Mesenchymal stem cell (in vitro differentiated cells and primary cell): Measurements from ENCODE around the gene ABCG2.
"Not testable (repeated sequence)": the region's sequence is repeated elsewhere in the genome, so short reads cannot be mapped to it uniquely, and the experiment has no call there.

ENCODE experiments used
- DNase-seq: peaks from one replicate; pipeline ENCODE4 v3.0.0-alpha.2; 2013
- H2AFZ ChIP-seq: one replicate; pipeline ENCODE4 v1.6.1; 2013; ENCODE audit warnings: low read depth, mild to moderate bottlenecking, control low read depth, inconsistent platforms, low read length, moderate library complexity
- H2AK5ac ChIP-seq: 2 replicates; pipeline ENCODE4 v1.6.1; 2013; ENCODE audit warnings: low read length, moderate library complexity, mild to moderate bottlenecking, inconsistent platforms; ENCODE audit not compliant: severe bottlenecking
- H2BK120ac ChIP-seq: one replicate; pipeline ENCODE4 v1.6.1; 2013; ENCODE audit warnings: low read depth, mild to moderate bottlenecking, inconsistent platforms, low read length, moderate library complexity
- H2BK12ac ChIP-seq, 2 experiments: one replicate each; pipeline ENCODE4 v1.6.1; 2013; ENCODE audit warnings: inconsistent platforms in 2 of 2, low read length in 2 of 2, mild to moderate bottlenecking in 2 of 2, moderate library complexity in 2 of 2, control low read depth in 1 of 2
- H2BK15ac ChIP-seq: one replicate; pipeline ENCODE4 v1.6.1; 2013; ENCODE audit warnings: mild to moderate bottlenecking, low read depth, inconsistent platforms; ENCODE audit not compliant: poor library complexity, severe bottlenecking
- H2BK5ac ChIP-seq: 2 replicates; pipeline ENCODE4 v1.6.1; 2013; ENCODE audit warnings: low read depth, mild to moderate bottlenecking, low read length, control low read depth, inconsistent platforms; ENCODE audit not compliant: poor library complexity, severe bottlenecking
- H3K14ac ChIP-seq, 2 experiments: one replicate each; pipeline ENCODE4 v1.6.1; 2013; ENCODE audit warnings: inconsistent platforms in 2 of 2, low read length in 2 of 2, control low read depth in 1 of 2, mild to moderate bottlenecking in 1 of 2, moderate library complexity in 1 of 2
- H3K18ac ChIP-seq, 2 experiments: one replicate each; pipeline ENCODE4 v1.6.1; 2013; ENCODE audit warnings: inconsistent platforms in 2 of 2, low read length in 2 of 2, control low read depth in 1 of 2, low read depth in 1 of 2, mild to moderate bottlenecking in 1 of 2
- H3K23ac ChIP-seq, 2 experiments: one replicate each; pipeline ENCODE4 v1.6.1; 2013; ENCODE audit warnings: inconsistent platforms in 2 of 2, low read length in 2 of 2, mild to moderate bottlenecking in 2 of 2, moderate library complexity in 2 of 2, control low read depth in 1 of 2
- H3K27ac ChIP-seq: 2 replicates; pipeline ENCODE4 v1.5.1; 2013; ENCODE audit warnings: mild to moderate bottlenecking, moderate library complexity, low read length, control low read depth, inconsistent platforms; ENCODE audit not compliant: poor library complexity, severe bottlenecking
- H3K27me3 ChIP-seq, 2 experiments: 2 replicates each; pipeline versions ENCODE4 v1.6.1 to v1.7.0; 2013; ENCODE audit warnings: low read length in 2 of 2, mild to moderate bottlenecking in 2 of 2, moderate library complexity in 2 of 2, control low read depth in 1 of 2, inconsistent platforms in 1 of 2; ENCODE audit not compliant: control insufficient read depth in 1 of 2, insufficient read depth in 1 of 2
- H3K36me3 ChIP-seq, 2 experiments: 2 replicates each; pipeline versions ENCODE4 v1.6.1 to v1.7.0; 2013; ENCODE audit warnings: low read length in 2 of 2, control low read depth in 1 of 2, inconsistent platforms in 1 of 2, low read depth in 1 of 2, mild to moderate bottlenecking in 1 of 2; ENCODE audit not compliant: insufficient read depth in 2 of 2, control insufficient read depth in 1 of 2
- H3K4ac ChIP-seq, 2 experiments: one replicate each; pipeline ENCODE4 v1.6.1; 2013; ENCODE audit warnings: inconsistent platforms in 2 of 2, low read length in 2 of 2, mild to moderate bottlenecking in 2 of 2, moderate library complexity in 2 of 2, control low read depth in 1 of 2, low read depth in 1 of 2
- H3K4me1 ChIP-seq: 2 replicates; pipeline ENCODE4 v1.6.1; 2013; ENCODE audit warnings: low read depth, low read length, control low read depth; ENCODE audit not compliant: control insufficient read depth, insufficient read depth
- H3K4me2 ChIP-seq: 2 replicates; pipeline ENCODE4 v1.6.1; 2013; ENCODE audit warnings: low read length, mild to moderate bottlenecking, inconsistent platforms; ENCODE audit not compliant: poor library complexity, severe bottlenecking
- H3K4me3 ChIP-seq, 2 experiments: 2 replicates each; pipeline versions ENCODE4 v1.5.1 to v1.7.0; 2013; ENCODE audit warnings: low read length in 2 of 2, mild to moderate bottlenecking in 2 of 2, control low read depth in 1 of 2, low read depth in 1 of 2; ENCODE audit not compliant: insufficient read depth in 1 of 2
- H3K79me1 ChIP-seq: replicated peaks from 2 replicates; pipeline ENCODE4 v1.6.1; 2013; ENCODE audit warnings: mild to moderate bottlenecking, control low read depth, low read length, inconsistent platforms; ENCODE audit not compliant: poor library complexity, severe bottlenecking
- H3K9ac ChIP-seq: 2 replicates; pipeline ENCODE4 v1.7.0; 2013; ENCODE audit warnings: mild to moderate bottlenecking, low read length, moderate library complexity
- H3K9me3 ChIP-seq: 2 replicates; pipeline ENCODE4 v1.7.0; 2013; ENCODE audit warnings: mild to moderate bottlenecking, low read length; ENCODE audit not compliant: control insufficient read depth
- H4K8ac ChIP-seq: one replicate; pipeline ENCODE4 v1.6.1; 2013; ENCODE audit warnings: inconsistent platforms, mild to moderate bottlenecking, low read length, moderate library complexity
- H4K91ac ChIP-seq: one replicate; pipeline ENCODE4 v1.6.1; 2013; ENCODE audit warnings: mild to moderate bottlenecking, low read length, inconsistent platforms
- WGBS: methylation state at CpG from one replicate; pipeline ENCODE4 v1.1.7; 2013; ENCODE audit warnings: mixed read lengths; 5-methylcytosine and 5-hydroxymethylcytosine counted together

ABCG2 gene

DNA sequence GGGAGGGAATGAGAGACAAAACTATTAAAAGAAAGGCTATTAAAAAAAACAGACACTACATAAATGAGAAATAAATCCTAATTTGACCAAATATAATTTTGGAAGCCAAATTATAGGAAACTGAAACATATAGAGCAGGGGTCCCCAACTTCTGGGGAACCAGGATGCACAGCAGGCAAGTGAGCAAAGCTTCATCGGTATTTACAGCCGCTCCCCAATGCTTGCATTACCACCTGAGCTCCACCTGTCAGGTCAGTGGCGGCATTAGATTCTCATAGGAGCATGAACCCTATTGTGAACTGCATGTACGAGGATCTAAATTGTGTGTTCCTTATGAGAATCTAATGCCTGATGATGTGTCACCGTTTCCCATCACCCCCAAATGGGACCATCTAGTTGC, 28.4 kb downstream of the ABCG2 start:
- no peak overlapping the region for H2BK5ac ChIP-seq
- H3K79me1 ChIP-seq, result no peaks in the 10 kb centered on the region
- DNase-seq, result no peak
- H3K36me3 ChIP-seq, result no peaks in the 10 kb centered on the region
- no peak overlapping the region for H3K4me3 ChIP-seq
- H4K91ac ChIP-seq, result no peak overlapping the region
- no peaks in the 10 kb centered on the region for H3K4me1 ChIP-seq
- H3K27ac ChIP-seq, result no peak overlapping the region
- no peak overlapping the region for H3K4me2 ChIP-seq
- H2BK12ac ChIP-seq, result no peak overlapping the region
- H3K23ac ChIP-seq, result no peak overlapping the region
- H3K18ac ChIP-seq, result no peak overlapping the region
- 94% methylated on average over 4 of the region's 5 CpGs for WGBS
- no peak overlapping the region for H3K4ac ChIP-seq
- no peak overlapping the region for H2AK5ac ChIP-seq
- no peak overlapping the region for H3K9ac ChIP-seq
- H3K14ac ChIP-seq, result no peak overlapping the region
- no peak overlapping the region for H2BK15ac ChIP-seq
- no peaks in the 10 kb centered on the region for H3K9me3 ChIP-seq
- H4K8ac ChIP-seq, result no peak overlapping the region
- no peak overlapping the region for H2AFZ ChIP-seq
- H3K27me3 ChIP-seq, result no peaks in the 10 kb centered on the region
- H2BK120ac ChIP-seq, result no peak overlapping the region

DNA sequence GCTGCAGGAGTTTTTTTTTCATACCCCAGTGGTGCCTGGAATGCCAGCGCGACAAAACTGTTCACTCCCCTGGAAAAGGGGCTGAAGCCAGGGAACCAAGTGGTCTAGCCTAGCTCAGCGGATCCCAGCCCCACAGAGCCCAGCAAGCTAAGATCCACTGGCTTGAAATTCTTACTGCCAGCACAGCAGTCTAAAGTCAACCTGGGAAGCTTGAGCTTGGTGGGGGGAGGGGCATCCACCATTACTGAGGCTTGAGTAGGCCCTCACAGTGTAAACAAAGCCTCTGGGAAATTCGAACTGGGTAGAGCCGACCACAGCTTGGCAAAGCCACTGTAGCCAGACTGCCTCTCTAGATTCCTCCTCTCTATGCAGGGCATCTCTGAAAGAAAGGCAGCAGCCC, 36.2 kb downstream of the ABCG2 start:
- peak overlapping the region in 1 of 2 experiments; percentile 52 for H3K18ac ChIP-seq
- H2BK120ac ChIP-seq, H2BK12ac ChIP-seq, H2BK15ac ChIP-seq, H2AFZ ChIP-seq, H3K79me1 ChIP-seq, H4K91ac ChIP-seq, H3K4me1 ChIP-seq, H3K36me3 ChIP-seq, H3K4me2 ChIP-seq, H3K9ac ChIP-seq, H3K4ac ChIP-seq, H3K27ac ChIP-seq, H2AK5ac ChIP-seq, H4K8ac ChIP-seq, H3K4me3 ChIP-seq, H2BK5ac ChIP-seq, H3K23ac ChIP-seq, H3K14ac ChIP-seq, H3K27me3 ChIP-seq: not testable (repeated sequence)
- DNase-seq, result peak; percentile 25
- WGBS, result 73% methylated on average over 5 of the region's 5 CpGs
- H3K9me3 ChIP-seq, result peaks cover 22% of the 10 kb centered on the region

GRCh38 chr4:88119943-88120342, 38.5 kb downstream of the ABCG2 start:
- H3K18ac ChIP-seq, result no peak overlapping the region
- no peaks in the 10 kb centered on the region for H3K36me3 ChIP-seq
- no peak overlapping the region for H3K9ac ChIP-seq
- no peak overlapping the region for H3K4ac ChIP-seq
- H4K91ac ChIP-seq, result no peak overlapping the region
- no peak overlapping the region for H2AFZ ChIP-seq
- no peak overlapping the region for H3K4me2 ChIP-seq
- no peak for DNase-seq
- H3K14ac ChIP-seq, result no peak overlapping the region
- H4K8ac ChIP-seq, result no peak overlapping the region
- no peak overlapping the region for H2BK120ac ChIP-seq
- H2AK5ac ChIP-seq, result no peak overlapping the region
- no peak overlapping the region for H3K23ac ChIP-seq
- no peak overlapping the region for H3K27ac ChIP-seq
- no peak overlapping the region for H2BK12ac ChIP-seq
- H3K4me3 ChIP-seq, result no peak overlapping the region
- H3K27me3 ChIP-seq, result no peaks in the 10 kb centered on the region
- peaks cover 22% of the 10 kb centered on the region for H3K9me3 ChIP-seq
- no peaks in the 10 kb centered on the region for H3K4me1 ChIP-seq
- no peak overlapping the region for H2BK5ac ChIP-seq
- H3K79me1 ChIP-seq, result no peaks in the 10 kb centered on the region
- H2BK15ac ChIP-seq, result no peak overlapping the region
- 79% methylated on average over 2 of the region's 2 CpGs for WGBS

GRCh38 chr4:88115587-88115986, 42.9 kb downstream of the ABCG2 start:
- H3K4me2 ChIP-seq, result no peak overlapping the region
- H3K4me3 ChIP-seq, result no peak overlapping the region
- H3K23ac ChIP-seq, result no peak overlapping the region
- no peak overlapping the region for H3K18ac ChIP-seq
- no peak overlapping the region for H3K14ac ChIP-seq
- H2BK120ac ChIP-seq, result no peak overlapping the region
- H3K27me3 ChIP-seq, result no peaks in the 10 kb centered on the region
- no peak overlapping the region for H2AFZ ChIP-seq
- H3K9ac ChIP-seq, result no peak overlapping the region
- H3K27ac ChIP-seq, result no peak overlapping the region
- H3K36me3 ChIP-seq, result no peaks in the 10 kb centered on the region
- peaks cover 9% of the 10 kb centered on the region for H3K9me3 ChIP-seq
- no peak overlapping the region for H2BK15ac ChIP-seq
- no peak overlapping the region for H2AK5ac ChIP-seq
- H3K4me1 ChIP-seq, result no peaks in the 10 kb centered on the region
- no peak overlapping the region for H4K91ac ChIP-seq
- DNase-seq, result no peak
- H4K8ac ChIP-seq, result no peak overlapping the region
- H2BK12ac ChIP-seq, result no peak overlapping the region
- no peaks in the 10 kb centered on the region for H3K79me1 ChIP-seq
- WGBS, result 98% methylated on average over 5 of the region's 5 CpGs
- H2BK5ac ChIP-seq, result no peak overlapping the region
- H3K4ac ChIP-seq, result no peak overlapping the region
